GM19468 (cell line): ENCODE measurements around the gene RAB20.
"Not testable (repeated sequence)": the region's sequence is repeated elsewhere in the genome, so short reads cannot be mapped to it uniquely, and the experiment has no call there.

ENCODE experiments used
- ATAC-seq: cut with Tn5 transposase; IDR thresholded peaks from one replicate; pipeline ENCODE4 v1.9.1; 2021; ENCODE audit warnings: mild to moderate bottlenecking, moderate library complexity, moderate number of reproducible peaks; ENCODE audit not compliant: unreplicated experiment; ENCODE audit errors: extremely low read depth

The RAB20 gene

DNA sequence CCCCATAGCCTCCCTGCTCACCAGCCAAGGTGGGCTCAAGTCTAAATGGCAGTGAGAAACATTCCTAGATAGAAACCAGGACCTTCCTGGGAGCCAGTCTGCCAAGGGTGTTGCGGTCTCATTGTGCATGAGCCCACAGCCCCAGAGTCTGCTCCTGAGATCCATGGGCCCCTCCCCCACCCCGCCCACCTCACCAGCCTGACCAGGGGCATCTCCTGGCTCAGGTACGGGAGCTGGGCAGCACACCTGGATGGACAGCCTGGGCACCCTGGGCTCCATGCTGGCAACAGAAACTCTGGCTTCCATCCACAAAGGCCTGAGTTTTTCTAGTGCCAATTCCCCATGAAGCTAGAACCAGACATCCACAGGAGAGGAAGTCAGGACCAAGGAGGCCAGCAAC lies 65.6 kb downstream of the RAB20 start:
- ATAC-seq, result no peak

DNA sequence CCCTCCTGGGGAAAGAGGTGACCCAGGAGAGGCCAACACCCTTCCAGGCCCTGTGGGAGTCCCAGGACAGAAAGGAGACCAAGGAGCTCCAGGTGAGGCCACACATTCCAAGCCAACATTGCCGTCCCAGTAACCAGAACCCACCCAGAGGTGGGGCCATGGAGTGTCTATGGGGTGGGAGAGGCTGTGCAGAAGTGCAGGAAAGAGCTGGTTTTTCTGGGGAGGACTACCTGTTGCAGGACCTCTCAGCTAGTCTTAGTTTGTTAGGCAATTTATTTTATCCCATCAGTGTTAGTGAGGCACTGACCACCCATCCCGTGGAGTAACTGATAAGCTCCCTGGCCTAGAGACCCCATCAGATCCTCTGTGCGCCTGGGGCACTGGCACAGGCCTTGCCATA lies 66.1 kb downstream of the RAB20 start:
- ATAC-seq, result no peak

DNA sequence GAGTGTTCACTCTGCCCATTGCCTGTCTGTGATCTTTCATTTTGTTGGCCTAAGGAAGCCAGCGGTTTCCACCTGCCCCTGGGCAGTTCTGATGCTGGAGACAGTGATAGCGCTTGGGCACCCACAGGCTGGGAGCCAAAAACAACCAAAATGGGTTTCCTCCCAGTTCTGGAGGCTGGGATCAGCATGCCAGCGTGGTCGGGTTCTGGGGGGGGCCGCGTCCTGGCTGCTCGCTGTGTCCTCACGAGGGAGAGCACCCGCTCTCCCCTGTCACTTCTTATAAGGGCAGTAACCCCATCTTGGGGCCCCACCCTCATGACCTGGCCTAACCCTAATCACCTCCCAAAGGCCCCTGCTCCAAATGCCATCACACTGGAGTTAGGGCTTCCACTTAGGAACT lies 67.9 kb downstream of the RAB20 start:
- ATAC-seq, result no peak

DNA sequence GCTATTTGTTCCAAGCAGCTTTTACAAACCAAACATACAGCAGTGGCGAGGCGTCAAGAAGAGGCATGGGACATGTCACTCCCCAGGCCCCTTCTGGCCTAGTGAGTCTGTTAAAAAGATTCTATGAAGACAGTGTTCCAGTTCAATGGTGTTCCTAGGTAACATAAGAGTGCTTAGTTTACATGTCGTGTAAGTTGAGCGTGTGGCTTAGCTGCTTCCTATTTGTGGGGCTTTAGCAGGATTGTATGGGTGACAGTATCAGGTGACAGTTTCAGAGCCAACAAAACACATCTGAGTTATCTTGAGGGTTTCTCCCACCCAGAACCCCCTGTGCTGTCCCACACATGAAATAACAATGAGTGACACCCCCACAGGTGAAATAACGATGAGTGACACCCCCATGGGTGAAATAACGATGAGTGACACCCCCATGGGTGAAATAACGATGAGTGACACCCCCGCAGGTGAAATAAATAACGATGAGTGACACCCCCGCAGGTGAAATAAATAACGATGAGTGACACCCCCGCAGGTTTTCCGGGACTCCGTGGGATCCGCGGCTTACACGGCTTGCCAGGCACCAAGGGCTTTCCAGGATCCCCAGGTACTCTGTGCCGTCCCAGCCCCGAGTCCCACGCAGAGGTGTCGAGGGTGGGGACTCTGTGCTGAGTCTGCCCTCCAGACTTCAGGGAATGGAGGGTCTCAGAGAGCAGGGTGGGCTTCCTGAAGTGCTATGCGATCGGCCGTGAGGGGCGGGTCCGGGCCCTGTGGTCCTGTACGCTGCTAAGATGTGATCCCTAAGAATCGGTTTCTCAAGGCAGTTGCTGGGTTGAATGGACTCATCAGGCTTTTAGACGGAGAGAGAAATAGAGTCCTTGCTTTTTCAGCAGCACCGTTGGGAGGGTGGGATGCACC lies 68.6 kb downstream of the RAB20 start:
- no peak for ATAC-seq

DNA sequence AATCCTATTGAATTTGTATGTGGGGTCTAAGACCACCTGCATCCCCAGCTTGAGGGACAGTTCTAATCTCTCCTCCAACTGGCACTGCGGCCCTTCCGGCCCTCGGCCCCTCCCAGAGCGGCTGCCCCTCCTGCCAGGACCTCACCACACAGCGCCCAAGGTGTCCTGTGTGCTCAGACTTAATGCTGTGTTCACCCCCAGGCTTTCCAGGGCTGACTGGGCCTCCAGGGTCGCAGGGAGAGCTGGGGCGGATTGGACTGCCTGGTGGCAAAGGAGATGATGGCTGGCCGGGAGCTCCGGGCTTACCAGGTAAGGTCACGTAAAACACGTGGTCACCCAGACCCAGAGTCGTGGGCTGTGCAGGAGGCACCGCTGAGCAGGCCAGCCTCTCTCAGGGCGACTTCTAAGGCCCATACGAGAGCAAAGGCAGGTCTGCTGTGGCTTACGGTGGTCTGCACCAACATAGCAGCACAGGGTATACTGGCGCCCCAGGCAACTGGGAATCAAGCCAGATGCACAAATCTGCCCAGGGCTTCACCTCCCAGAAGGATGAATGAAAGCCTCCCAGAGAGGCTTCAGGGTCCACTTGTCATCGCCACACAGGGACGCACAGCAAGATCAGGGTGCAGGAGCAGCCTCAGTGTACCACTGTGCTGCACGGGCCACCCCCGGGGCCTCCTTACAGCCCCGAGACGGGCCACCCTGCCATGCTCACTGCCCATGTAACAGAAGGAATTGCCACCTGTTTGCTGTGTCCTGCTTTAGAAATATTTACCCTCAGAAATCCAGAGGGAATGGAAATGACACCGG lies 69.4 kb downstream of the RAB20 start:
- no peak for ATAC-seq

DNA sequence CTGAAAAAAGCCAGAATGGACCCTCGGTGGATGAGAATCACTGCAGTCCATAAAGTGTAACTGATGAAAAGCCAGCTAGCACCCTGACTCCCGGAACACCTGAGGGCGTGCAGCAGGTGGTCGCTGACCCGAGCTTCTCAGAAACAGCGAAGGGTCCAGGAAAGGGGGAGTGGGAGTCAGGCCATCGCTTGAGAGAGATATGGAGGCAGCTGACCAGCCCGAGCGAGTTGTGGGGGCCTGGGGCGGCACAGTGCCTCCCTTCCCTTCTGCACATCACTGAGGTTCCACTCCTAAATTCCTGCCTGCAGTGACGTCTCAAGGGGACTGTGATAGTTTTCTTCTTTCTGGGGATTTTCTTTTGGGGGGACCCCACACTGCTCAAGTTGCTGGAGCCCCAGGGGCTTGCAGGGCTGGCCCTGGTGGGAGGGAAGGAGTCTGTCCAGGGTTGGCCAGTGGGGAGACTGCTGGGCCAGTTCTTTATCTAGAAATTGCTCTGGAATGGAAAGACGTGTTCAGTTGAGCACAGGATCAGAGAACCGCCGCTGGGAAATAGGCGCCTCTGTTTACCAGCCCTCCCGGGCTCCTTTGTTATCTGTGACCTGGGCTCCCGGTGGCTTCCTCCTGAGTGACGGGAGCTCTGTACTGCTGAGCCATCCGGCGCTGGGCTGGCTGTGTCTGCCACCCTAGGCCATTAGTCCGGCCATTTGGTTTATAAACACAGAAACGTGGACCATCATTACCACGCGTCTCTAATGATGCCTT lies 71.3 kb downstream of the RAB20 start:
- no peak for ATAC-seq

DNA sequence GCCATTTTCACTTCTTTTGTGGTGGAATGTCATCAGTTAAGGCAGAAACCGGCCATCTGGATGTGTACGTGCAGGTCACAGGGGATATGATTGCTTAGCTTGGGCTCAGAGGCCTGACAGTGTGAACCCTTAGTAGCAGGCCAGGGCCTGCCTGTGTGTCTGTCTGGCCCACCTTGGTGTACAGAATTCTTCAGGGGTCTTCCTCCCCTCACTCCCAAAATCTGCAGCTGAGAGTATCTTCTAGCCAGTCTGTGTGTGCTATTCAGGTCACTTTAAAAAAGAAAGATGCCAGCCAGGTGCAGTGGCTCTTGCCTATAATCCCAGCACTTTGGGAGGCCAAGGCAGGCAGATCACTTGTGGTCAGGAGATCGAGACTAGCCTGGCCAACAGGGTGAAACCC lies 74.6 kb downstream of the RAB20 start:
- not testable (repeated sequence) for ATAC-seq

DNA sequence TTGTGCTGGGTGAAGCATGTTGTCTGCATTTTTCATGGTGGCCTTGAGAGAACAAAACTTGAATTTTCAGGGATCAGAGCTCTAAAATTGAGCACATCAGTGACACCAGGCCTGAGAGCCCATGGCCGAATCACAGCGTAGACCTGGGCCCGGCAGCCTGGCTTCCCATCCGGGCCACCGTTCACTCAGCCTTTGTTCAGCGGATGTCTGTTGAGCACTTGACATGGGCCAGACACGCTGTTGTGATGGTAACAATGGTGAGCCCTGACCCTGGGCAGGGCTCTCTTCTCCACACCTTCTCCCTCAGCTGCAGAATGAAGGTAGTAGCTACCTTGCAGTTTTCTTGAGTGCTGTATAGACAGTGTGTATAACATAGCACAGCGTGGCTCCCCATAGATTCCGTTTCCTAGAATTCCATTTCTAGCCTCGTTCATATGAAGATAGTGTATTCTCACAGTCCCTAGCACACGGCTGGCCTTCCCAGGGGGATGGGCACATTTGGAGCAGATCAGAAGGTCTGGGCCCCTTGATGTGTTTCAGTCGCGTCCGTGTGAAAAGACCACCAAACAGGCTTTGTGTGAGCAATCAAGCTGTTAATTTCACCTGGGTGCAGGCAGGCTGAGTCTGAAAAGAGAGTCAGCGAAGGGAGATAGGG lies 75.3 kb downstream of the RAB20 start:
- ATAC-seq, result no peak

DNA sequence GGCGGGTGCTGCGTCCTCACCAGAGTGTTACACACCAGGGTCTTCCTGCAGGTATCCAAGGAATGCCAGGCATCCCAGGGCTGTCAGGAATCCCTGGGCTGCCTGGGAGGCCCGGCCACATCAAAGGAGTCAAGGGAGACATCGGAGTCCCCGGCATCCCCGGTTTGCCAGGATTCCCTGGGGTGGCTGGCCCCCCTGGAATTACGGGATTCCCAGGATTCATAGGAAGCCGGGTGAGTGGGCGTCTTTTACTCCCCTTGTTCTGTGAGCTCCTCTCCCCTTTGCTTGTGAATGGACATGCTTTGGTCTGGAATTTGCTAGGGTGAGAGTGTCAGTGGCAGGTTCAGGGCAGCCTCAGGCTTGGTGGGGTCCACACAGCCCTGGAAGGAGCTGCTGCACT lies 75.9 kb downstream of the RAB20 start:
- no peak for ATAC-seq

DNA sequence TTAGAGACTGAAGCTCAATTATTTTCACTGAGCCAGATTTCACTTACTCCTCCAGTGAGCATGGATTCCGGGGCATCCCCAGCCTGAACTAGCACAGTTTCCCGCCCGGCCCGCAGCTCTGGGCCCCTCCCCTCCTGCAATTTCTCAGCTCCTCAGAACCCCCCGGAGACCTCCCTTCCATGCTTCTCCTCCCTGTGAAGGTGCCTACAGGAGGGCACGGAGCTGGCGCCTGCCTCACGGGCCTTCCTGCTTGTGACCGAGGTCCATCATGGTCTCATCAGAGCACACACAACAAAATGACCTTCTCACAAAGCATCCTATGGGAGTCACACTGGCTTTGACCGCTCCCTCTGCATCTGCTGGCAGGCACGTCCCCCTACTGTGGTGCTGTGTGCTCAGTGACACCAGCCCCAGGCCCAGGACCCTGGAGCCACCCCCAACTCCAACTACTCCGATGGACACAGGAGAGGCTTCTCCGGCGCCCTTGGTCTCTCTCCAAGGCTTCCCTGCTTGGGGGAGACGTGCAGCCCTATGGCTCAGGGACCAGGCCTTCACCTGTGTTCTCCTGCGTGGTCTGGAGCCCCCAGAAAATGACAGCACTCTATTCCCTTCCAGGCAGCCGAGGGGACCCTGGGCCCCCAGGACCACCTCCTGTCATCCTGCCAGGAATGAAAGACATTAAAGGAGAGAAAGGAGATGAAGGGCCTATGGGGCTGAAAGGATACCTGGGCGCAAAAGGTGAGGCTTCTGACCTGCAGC lies 77.1 kb downstream of the RAB20 start:
- ATAC-seq, result no peak

DNA sequence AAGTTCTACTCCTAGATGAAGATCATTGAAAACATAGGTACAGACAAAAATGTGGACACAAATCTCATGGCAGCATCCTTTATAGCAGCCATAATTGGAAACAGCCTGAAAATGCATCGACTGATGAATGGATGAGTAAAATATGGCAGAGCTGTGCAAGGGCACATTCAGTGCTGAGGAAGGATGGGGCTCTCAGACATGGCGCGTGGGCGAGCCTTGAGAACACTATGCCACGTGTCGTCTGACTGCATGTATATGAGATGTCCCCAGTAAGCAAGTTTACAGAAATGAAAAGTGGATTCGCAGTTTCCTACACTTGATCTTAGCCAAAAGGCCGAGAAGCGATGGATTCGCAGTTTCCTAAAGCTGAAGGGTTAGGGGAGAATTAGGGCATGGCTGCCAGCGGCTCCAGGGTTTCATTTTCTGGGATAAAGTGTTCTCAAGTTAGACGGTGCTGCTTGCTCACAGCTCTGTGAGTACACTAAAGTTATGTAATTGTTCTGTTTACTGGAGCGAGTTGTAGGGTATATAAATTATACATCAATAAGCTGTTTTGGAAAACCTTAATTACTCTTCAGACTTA lies 78.0 kb downstream of the RAB20 start:
- ATAC-seq, result no peak

DNA sequence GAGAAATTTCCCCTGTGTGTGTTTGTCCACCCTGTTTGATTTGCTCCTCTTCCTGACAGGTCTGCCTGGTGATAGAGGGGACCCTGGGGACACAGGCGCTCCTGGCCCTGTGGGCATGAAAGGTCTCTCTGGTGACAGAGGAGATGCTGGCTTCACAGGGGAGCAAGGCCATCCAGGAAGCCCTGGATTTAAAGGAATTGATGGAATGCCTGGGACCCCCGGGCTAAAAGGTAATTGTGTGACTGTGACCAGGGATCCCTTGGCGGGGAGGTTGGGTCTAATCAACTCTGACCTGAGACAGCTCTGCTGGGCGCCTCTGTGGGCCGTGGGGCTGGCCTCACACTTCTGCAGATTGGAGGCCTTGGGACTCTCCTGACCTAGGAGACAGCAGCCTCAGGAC lies 81.4 kb downstream of the RAB20 start:
- no peak for ATAC-seq

DNA sequence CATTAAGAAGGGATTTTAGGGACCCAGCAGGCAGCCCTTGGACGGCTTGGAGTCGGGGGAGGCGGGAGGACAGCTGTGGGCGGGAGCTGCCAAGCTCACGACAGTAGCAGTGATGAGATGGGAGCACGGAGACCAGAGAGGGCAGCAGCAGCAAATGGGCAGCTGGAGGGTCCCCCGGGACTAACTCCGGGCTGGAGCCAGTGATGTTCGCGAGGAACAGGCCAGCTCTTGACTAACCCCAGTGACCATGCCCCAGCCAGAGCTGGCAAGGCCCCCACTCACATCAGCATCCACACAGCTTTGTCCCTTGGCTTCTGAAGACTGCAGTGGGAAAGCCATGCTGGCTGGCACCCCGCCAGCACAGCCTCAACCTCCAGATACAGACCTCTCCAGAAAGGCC lies 81.9 kb downstream of the RAB20 start:
- no peak for ATAC-seq

DNA sequence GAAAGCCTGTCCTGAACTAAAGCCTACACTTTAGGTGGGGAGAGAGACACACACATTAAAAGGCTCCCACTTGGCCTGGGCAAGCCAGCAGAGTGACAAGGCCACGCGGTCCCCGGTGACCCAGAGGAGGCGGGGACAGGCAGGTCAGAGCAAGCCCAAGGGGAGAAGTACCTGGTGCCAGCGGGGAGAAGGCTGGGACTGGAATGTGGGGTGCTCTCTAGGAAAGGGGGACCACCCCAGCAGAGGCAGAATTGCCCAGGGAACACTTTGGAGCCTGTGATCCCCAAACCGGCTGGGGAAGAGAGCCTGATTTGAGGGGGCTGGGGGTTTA lies 82.3 kb downstream of the RAB20 start:
- ATAC-seq, result no peak

DNA sequence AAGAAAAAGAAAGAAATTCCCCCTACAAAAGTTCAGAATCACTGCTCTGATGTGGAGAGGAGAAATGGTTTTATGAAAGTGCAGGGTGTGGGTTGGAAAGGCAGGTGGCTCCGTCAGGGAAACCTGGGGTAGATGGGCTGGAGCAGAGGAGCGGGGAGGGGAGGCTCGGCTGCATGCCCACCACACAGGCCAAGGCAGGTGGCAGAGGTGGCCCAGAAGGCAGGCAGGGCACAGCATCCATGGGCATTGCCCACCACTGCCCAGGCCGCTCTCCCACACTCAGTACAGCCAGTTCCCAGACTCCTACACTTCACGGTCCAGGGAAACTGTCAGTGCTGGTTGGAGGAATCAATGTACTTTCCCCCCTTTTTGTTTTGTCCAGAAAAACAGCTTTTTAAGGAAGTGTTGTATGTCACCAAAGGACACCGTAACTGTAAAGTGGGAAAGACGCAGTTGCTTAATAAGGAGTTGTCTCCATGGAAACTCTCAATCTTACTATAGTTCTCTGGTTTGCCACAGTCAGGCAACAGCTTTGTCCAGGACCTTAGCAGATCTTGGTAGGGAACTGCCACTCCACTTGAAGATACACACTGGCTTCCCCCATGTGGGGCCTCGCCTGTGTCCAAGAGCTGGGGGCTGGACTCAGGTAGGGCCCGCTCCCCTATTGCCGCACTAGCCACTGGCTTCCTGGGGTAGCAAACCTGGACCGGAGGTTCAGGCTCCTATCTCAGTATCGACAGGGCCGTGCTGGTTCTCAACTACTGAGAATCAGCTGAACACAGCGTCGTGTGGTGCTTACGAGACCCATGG lies 82.9 kb downstream of the RAB20 start:
- ATAC-seq, result no peak

DNA sequence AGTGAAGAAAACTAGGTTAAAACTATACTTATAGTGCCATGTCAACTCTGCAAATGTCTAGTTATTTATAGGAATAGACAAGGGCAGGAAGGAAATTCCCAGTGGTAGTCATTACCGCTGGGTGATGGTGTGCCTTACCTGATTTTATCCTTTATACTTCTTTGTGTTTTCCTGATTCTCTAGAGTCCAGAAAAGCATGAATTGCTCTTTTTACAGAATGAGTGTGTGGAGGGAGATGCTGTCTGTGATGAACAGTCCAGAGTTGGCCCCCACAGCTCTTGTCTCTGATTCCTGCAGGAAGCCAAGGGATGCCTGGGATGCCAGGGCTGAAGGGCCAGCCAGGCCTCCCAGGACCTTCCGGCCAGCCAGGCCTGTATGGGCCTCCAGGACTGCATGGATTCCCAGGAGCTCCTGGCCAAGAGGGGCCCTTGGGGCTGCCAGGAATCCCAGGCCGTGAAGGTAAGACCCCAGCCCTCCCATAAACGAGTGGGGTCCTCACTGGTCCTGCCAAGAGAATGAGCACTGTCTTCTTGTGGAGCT lies 83.7 kb downstream of the RAB20 start:
- ATAC-seq, result no peak

DNA sequence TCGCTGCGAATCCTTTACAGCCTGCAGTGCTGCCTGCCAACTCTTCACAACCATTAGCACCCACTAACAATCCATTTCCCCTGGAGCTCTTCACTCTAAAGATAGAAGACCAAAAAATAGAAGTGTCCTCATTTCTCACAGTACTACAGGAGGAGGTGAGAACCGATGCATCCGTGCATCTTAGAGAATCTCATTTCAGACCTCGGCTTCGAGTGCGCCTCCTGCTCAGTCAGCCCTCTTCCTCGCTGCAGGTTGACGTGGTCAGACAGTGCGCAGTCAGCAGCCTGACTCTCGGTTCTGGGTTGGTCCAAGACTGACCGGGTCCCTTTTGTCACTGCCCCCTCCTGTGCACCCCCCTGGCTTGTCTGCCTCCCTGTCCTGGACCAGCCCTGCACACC lies 85.3 kb downstream of the RAB20 start:
- no peak for ATAC-seq

DNA sequence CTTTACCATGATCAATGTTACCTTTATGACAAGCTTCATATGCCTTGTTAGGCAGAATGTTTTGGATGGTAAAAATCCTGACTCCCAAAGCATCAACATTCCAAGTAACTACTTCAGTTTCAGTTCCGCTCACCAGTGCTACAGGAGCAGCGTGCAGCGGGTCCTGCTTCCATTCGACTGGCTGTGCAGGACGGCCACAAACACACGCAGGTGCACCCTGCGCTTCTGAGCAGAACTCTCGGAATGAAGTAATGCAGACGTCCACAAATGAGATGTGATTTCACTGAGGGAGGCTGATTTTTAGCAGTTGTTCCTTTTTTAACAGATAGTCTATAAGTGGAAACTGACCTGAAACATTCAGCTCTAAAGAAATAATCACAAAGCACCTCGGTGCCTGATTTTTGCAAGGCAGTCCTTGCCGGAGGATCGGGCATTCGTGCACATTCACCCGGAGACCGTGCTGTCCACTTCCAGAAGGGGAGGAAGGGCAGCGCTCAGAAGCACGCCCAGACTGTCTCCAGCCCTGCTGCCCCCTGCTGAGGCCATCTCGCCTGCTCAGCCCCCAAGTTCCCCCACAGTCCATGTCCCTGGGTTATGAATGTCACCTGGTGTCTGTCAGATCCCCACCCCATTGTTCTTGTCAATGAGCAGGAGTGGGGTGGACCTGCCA lies 85.8 kb downstream of the RAB20 start:
- no peak for ATAC-seq
